ENCODE results near the gene GRIN1.

DNA sequence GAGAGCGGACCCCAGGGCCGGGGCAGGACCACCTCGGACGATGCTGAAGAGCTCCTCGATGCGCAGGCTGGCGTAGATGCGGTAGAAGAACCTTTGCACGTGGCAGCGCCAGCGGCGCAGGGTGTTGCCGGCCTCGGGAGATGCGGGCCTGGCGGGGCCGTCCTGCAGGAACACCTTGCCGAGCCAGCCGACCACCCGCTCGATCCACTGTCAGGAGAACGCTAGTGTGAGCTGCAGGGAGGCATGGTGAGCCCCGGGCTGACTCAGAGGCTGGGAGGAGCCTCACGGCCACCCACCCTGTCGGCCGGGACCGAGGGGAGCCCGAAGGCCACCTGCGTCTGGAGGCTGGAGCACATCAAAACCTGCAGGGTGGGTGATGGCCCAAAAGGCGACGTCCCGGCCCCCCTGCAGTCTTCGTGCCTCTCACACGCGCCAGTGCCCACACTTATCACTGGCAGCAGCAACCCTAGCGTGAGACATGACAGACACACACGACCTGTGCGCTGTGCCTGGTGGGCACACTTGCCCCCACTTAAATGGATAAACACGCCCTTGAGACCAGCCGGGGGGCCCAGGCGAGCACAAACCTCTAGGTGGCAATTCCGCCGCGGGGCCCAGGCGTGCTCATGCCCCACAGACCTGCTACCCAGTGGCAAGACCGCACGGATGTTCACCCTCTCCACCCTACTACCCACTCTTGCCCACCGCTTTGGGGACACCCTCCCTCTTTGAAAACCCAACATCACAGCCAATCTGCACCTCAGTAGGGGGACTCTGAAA, 46.1 kb downstream of the GRIN1 start:
- TF ChIP-seq GATA3 (IDR thresholded peaks at IDR 0.05; ENCODE audit: low read depth, low read length) = no peak
- no peak for TF ChIP-seq GATA2 (IDR thresholded peaks at IDR 0.05; ENCODE audit: low read depth, low read length)

Measured in SH-SY5Y (cell line).